ENCODE data around the gene DCTN2. TPM values are rescaled to one million over a fixed set of nuclear protein-coding genes. Genes with fewer than 3 reads are reported as not detected.

The DCTN2 gene
- total RNA-seq, 2 experiments from 2014 or later: 68.4 to 97.2 TPM

GRCh38 chr12:57581802-57582201, 34.8 kb upstream of the DCTN2 start:
- no peak for TF ChIP-seq EZH2phosphoT487 (IDR thresholded peaks at IDR 0.05; ENCODE audit: borderline replicate concordance, low read depth, low read length)
- TF ChIP-seq, protein P1, sequence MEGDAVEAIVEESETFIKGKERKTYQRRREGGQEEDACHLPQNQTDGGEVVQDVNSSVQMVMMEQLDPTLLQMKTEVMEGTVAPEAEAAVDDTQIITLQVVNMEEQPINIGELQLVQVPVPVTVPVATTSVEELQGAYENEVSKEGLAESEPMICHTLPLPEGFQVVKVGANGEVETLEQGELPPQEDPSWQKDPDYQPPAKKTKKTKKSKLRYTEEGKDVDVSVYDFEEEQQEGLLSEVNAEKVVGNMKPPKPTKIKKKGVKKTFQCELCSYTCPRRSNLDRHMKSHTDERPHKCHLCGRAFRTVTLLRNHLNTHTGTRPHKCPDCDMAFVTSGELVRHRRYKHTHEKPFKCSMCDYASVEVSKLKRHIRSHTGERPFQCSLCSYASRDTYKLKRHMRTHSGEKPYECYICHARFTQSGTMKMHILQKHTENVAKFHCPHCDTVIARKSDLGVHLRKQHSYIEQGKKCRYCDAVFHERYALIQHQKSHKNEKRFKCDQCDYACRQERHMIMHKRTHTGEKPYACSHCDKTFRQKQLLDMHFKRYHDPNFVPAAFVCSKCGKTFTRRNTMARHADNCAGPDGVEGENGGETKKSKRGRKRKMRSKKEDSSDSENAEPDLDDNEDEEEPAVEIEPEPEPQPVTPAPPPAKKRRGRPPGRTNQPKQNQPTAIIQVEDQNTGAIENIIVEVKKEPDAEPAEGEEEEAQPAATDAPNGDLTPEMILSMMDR (conservative IDR thresholded peaks at IDR 0.05; ENCODE audit: low read length): no peak
- no peak overlapping the region for H2AFZ ChIP-seq (ENCODE audit: low read length)
- no peaks in the 10 kb centered on the region for H3K79me2 ChIP-seq (ENCODE audit: insufficient read depth, low read depth, low read length)
- no peak for DNase-seq (ENCODE audit: low spot score)
- H3K4me1 ChIP-seq (ENCODE audit: insufficient read depth, low read length, poor library complexity, severe bottlenecking): no peaks in the 10 kb centered on the region
- H3K27ac ChIP-seq (ENCODE audit: low read depth, low read length, poor library complexity, severe bottlenecking): no peak overlapping the region
- BruUV-seq (replicated peaks): no TSS peak
- H3K9me2 ChIP-seq (ENCODE audit: insufficient read depth, low read length): no peaks in the 10 kb centered on the region
- no peaks in the 10 kb centered on the region for H3K36me3 ChIP-seq (ENCODE audit: insufficient read depth, low read length)
- CTCF ChIA-PET (ENCODE audit: unreplicated experiment): interaction anchor here (1.3 kb wide), 1 partner anchor 52 kb away, joined by 5 read pairs; the partner anchor contains the start of gene B4GALNT1
- no peak overlapping the region for H3K4me2 ChIP-seq (ENCODE audit: low read length)
- no peak overlapping the region for H3K4me3 ChIP-seq (ENCODE audit: low read depth, low read length, poor library complexity, severe bottlenecking)
- H3K9me3 ChIP-seq (ENCODE audit: low read length): no peaks in the 10 kb centered on the region
- POLR2A ChIA-PET: interaction anchor here (0.6 to 1.4 kb wide), 3 partner anchors 9 to 268 kb away, joined by 3 to 4 read pairs (median 3); partner anchors contain the start of gene PIP4K2C
- intact Hi-C loops (cut with micrococcal nuclease; ENCODE audit: unreplicated experiment): loop anchor here (2.0 kb wide), 1 partner anchor 33 kb away; no protein-coding TSS in a partner anchor
- H4K20me1 ChIP-seq (ENCODE audit: insufficient read depth, low read length): no peaks in the 10 kb centered on the region

DNA sequence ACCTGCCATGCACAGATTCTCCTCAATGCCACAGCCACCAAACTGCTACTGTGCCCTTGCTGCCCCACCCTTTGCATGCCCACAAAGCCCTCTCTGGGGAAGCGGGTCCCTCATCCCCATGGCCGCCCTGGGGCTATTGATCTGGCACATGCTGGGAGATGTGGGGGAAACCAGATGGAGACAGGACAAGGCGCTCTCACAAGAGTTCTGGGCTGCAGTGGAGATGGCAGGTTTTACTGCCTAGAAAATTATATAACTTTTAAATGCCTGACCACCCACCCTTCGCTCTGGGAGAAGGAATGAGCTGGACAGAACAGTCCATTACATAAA, 33.4 kb upstream of the DCTN2 start:
- Histone ChIP-seq H4K20me1 (ENCODE audit: insufficient read depth, low read length) (no peaks in the 10 kb centered on the region), H3K9me3 (ENCODE audit: low read length) (no peaks in the 10 kb centered on the region), H2AFZ (ENCODE audit: low read length) (no peak overlapping the region), H3K36me3 (ENCODE audit: insufficient read depth, low read length) (no peaks in the 10 kb centered on the region), H3K27ac (ENCODE audit: low read depth, low read length, poor library complexity, severe bottlenecking) (no peak overlapping the region), H3K4me1 (ENCODE audit: insufficient read depth, low read length, poor library complexity, severe bottlenecking) (no peaks in the 10 kb centered on the region), H3K79me2 (ENCODE audit: insufficient read depth, low read depth, low read length) (no peaks in the 10 kb centered on the region), H3K9me2 (ENCODE audit: insufficient read depth, low read length) (no peaks in the 10 kb centered on the region), H3K4me3 (ENCODE audit: low read depth, low read length, poor library complexity, severe bottlenecking) (no peak overlapping the region), H3K4me2 (ENCODE audit: low read length) (no peak overlapping the region)
- CTCF ChIA-PET (ENCODE audit: unreplicated experiment): no interaction called here
- no TSS peak for BruUV-seq (replicated peaks)
- DNase-seq (ENCODE audit: low spot score): no peak
- TF ChIP-seq EZH2phosphoT487 (IDR thresholded peaks at IDR 0.05; ENCODE audit: borderline replicate concordance, low read depth, low read length): no peak
- TF ChIP-seq, protein P1 (conservative IDR thresholded peaks at IDR 0.05; ENCODE audit: low read length): no peak
- POLR2A ChIA-PET: interaction anchor here (0.8 to 1.7 kb wide), 2 partner anchors 9 to 34 kb away, joined by 3 to 4 read pairs; no protein-coding TSS in a partner anchor
- intact Hi-C loops (cut with micrococcal nuclease; ENCODE audit: unreplicated experiment): no loop called here

- BruUV-seq (replicated peaks): no TSS peak
- POLR2A ChIA-PET: interaction anchor here (0.8 to 1.7 kb wide), 2 partner anchors 9 to 34 kb away, joined by 3 to 4 read pairs; no protein-coding TSS in a partner anchor
These were observed 32.9 kb upstream of the DCTN2 start for GRCh38 chr12:57579677-57580465.

More at GRCh38 chr12:57579677-57580465, 32.9 kb upstream of the DCTN2 start:
- no peak overlapping the region for H2AFZ ChIP-seq (ENCODE audit: low read length)
- H3K9me2 ChIP-seq (ENCODE audit: insufficient read depth, low read length): no peaks in the 10 kb centered on the region
- no peak overlapping the region for H3K4me3 ChIP-seq (ENCODE audit: low read depth, low read length, poor library complexity, severe bottlenecking)
- no peak for DNase-seq (ENCODE audit: low spot score)
- CTCF ChIA-PET (ENCODE audit: unreplicated experiment): no interaction called here
- TF ChIP-seq EZH2phosphoT487 (IDR thresholded peaks at IDR 0.05; ENCODE audit: borderline replicate concordance, low read depth, low read length): no peak
- TF ChIP-seq, protein P1 (conservative IDR thresholded peaks at IDR 0.05; ENCODE audit: low read length): no peak
- no peaks in the 10 kb centered on the region for H3K36me3 ChIP-seq (ENCODE audit: insufficient read depth, low read length)
- no peaks in the 10 kb centered on the region for H3K4me1 ChIP-seq (ENCODE audit: insufficient read depth, low read length, poor library complexity, severe bottlenecking)
- H3K27ac ChIP-seq (ENCODE audit: low read depth, low read length, poor library complexity, severe bottlenecking): no peak overlapping the region
- H3K9me3 ChIP-seq (ENCODE audit: low read length): no peaks in the 10 kb centered on the region
- intact Hi-C loops (cut with micrococcal nuclease; ENCODE audit: unreplicated experiment): no loop called here
- no peak overlapping the region for H3K4me2 ChIP-seq (ENCODE audit: low read length)
- no peaks in the 10 kb centered on the region for H3K79me2 ChIP-seq (ENCODE audit: insufficient read depth, low read depth, low read length)
- no peaks in the 10 kb centered on the region for H4K20me1 ChIP-seq (ENCODE audit: insufficient read depth, low read length)
